ENCODE data around the gene GTF3C1.

The GTF3C1 gene

DNA sequence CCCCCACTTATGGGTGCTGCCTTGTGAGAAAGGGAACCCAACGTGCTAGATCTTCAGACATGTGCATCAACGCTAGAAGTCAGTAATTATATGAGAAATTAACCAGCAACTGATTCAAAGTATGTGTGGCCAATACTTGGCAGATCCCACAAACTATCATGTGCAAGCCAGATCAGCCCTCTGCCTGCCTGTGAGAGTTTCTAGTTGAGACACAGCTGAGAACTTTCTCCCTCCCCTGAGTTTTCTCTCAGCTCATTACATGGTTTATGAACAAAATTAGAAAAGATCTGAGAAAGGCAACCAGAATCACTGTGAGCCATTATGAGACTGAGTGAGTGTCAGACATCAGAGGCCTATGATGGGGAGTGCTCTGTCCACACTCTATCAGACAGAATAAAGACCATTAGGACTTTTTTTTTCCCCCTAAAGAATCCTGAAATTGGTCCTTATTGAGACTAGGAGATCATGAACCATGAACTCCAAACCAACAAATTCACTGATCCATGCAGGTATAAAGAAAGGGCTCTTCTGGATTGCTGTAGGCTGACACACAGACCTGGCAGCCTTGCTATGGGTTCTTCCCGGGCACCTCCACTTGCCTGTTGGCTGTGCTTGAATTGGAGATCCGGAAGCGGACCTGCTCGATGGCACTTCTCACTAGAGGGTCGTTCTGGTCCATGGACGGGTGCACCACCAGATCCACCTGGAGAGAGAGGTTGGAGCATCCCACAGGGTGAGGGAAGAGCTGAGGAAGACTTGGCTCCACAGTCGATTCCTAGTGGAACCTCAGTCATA is 51.5 kb downstream of the GTF3C1 start:
- FAIRE-seq (no peak), DNase-seq (ENCODE audit: extremely low spot score, insufficient read length, low read depth) (no peak)

DNA sequence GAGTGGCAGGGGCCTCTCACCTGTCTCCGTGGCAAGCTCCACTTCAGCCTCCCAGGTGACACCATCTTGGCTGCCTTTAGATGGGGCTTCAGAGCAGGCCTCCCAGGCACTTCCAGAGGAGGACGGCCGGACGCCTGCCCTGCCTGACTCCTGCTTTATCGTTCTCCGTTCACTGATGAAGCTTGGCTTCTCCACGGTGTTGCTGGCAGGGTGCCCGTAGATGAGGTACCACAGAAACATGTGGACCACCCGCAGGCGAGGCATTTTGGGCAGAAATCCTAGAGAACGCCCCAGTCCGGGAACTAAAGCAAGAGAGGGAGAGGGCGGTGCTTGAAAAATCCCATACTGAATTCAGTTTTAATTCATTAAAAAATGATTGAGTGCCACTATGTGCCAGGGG is 54.5 kb downstream of the GTF3C1 start:
- no peak for DNase-seq (ENCODE audit: extremely low spot score, insufficient read length, low read depth)
- no peak for FAIRE-seq

GRCh38 chr16:27492588-27492979 is 57.1 kb downstream of the GTF3C1 start:
- DNase-seq (ENCODE audit: extremely low spot score, insufficient read length, low read depth) = no peak
- FAIRE-seq = no peak

GRCh38 chr16:27491894-27492587 is 57.7 kb downstream of the GTF3C1 start:
- DNase-seq (ENCODE audit: extremely low spot score, insufficient read length, low read depth) (no peak), FAIRE-seq (no peak)

GRCh38 chr16:27489906-27490305 is 59.8 kb downstream of the GTF3C1 start:
- no peak for FAIRE-seq
- no peak for DNase-seq (ENCODE audit: extremely low spot score, insufficient read length, low read depth)

DNA sequence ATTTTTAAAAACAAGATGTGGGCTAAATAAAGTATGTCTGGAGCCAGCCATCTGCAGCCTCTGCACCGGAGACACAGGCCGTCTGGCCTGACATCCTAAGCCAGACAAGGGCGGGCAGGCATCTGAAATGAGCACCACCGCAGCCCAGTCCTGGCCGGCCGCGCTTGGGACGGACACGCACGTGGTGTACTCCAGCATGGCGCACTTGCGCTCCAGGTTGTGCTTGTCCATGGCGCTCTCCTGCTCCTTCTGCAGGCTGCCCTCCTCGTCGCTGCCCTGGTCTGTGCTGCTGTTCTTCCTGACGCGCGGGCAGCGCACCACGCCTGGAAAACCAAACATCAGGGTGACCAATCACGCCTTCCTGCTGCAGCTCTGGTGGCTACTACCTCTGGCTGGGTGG is 60.3 kb downstream of the GTF3C1 start:
- FAIRE-seq (no peak), DNase-seq (ENCODE audit: extremely low spot score, insufficient read length, low read depth) (no peak)

DNA sequence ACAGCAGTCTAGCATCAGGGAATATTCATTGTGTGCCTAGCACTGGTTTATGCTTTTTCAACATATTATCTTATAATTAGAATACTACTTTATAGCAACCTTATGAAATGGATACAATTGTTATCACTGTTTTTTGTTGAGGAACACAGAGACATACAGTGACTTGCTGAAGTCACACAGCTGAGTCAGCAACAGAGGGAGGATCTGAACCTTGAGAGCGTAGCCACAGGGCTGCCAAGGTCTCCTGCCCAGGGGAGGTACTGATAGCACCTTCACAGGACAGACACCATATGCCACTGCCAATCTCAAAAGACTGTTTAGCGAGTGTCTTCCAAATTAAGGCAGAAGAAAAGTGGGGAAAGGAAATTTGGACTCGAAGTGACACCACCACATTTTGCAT is 63.0 kb downstream of the GTF3C1 start:
- FAIRE-seq (no peak), DNase-seq (ENCODE audit: extremely low spot score, insufficient read length, low read depth) (no peak)

DNA sequence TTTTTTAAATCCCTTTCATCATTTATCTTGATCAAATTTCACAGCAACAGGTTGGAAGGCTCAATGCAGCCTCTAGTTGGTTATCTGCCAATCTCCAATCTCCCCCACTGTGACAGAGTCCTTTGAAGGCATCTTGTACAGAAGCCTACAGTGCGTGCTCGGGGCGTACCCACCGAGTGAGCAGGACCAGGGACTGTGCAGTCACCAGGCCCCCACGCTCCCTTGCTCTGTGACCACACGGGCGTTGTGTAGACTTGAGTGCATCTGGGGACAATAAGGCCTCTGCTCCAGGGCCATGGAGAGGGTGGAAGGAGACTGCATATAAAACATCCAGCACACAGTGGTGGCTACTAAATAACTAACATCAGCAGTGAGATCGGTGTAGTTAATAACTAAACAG is 63.4 kb downstream of the GTF3C1 start:
- DNase-seq (ENCODE audit: extremely low spot score, insufficient read length, low read depth) (no peak), FAIRE-seq (no peak)

DNA sequence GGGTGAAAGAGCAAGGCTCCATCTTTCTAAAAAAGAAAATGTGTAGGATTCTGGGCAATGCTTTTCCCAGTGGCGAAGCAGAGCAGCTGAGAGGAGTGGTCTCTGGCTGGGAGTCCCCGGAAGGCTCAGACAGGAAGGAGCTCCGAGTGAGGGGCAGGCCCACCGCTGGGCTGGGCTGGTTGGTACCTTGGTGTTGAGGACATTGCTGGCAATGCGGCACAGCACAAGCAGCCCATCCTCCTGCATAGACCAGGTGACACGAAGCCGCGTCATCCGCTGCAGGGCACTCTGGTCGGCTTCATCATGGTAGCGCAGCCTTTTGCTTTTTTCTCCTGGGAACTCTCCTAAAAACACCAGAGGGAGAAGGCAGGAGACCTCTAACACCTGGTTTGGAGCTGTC is 63.9 kb downstream of the GTF3C1 start:
- FAIRE-seq = no peak
- DNase-seq (ENCODE audit: extremely low spot score, insufficient read length, low read depth) = no peak

DNA sequence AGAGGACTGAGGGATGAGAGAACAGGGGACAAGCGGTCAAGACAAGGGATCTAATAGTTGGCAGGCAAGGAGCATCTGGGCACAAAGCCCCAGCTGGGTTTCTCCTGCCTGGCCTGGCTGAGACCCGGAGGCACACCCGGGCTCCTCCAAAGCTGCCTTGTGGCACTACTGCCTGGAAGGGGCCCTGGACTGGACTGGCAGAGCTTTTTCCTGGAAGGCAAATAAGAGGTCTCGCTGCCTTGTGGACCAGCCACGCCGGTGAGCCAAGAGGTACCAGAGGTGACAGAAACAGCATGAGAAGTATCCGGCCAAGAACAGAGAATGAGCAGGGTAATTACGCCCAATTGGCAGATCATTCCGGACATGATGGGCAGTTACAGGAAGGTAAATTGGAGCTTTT is 64.6 kb downstream of the GTF3C1 start:
- DNase-seq (ENCODE audit: extremely low spot score, insufficient read length, low read depth) (no peak), FAIRE-seq (no peak)

DNA sequence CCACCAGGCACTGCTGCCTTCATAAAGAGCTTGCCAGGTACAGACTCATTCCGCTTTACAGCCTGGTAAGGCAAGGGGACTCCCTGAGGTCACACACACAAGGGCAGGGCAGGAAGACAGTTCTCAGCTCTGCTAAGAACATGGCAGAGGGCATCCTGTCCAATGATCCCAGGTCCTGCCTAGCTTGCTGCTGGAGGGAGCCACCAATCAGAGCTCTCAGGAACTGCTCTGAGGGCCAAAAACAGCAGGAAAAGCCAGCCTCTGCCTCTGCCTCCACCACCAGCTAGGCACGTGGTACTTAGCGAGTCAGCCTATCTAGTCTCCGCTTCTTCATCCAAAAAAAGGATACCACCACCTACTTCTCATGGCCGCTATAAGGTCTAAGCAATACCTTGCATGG is 66.1 kb downstream of the GTF3C1 start:
- FAIRE-seq = no peak
- no peak for DNase-seq (ENCODE audit: extremely low spot score, insufficient read length, low read depth)

DNA sequence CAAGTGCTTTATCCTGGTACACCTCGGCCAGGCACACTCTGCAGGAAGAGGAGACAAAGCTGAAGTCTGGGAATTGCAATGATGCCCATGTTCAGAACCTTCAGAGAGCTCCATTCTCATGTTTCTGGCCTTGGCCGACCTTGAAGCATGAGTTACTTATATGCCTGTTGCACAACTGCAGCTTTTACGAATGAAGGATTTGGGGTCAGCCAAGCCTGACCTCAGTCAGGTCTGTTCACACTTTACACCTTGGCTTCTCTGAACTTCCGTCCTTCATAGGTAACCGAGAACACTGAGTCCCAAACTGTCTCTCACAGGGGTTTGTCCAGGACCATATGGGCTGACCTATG is 66.7 kb downstream of the GTF3C1 start:
- DNase-seq (ENCODE audit: extremely low spot score, insufficient read length, low read depth) (no peak), FAIRE-seq (no peak)

DNA sequence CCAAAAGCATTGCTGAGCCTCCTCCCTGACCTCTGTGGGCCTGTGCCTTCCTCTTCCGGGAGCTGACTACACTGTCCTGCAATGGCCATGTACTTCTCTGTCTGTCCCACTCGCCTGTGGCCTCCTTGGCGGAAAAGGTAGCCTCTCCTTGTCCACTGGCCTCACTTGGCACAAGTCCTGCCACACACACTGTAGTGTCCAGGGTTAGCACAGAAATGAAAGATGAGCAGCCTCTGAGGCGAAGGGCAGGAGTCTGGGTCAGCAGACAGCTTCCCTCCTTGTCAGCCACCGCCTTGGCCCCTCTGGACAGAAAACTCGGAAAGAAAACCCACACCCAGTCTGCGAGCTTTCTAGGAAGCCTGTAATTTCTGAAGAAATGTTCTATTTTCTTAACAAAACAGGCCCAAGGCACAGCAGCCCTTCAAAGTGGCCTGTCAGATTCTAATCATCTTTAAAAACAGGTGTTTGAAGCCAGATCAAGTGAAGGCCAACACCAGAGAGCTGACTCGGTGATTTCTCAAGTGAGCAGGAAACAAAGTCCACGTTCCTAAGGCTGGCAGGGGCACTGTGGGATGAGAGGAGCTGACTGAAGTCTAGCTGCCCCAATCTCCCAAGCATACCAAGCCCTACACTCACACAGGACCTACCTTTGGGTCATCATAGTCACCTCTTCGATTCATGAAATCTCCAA is 67.2 kb downstream of the GTF3C1 start:
- FAIRE-seq (no peak), DNase-seq (ENCODE audit: extremely low spot score, insufficient read length, low read depth) (no peak)

GRCh38 chr16:27481282-27481934 is 68.3 kb downstream of the GTF3C1 start:
- DNase-seq (ENCODE audit: extremely low spot score, insufficient read length, low read depth) = no peak
- no peak for FAIRE-seq

DNA sequence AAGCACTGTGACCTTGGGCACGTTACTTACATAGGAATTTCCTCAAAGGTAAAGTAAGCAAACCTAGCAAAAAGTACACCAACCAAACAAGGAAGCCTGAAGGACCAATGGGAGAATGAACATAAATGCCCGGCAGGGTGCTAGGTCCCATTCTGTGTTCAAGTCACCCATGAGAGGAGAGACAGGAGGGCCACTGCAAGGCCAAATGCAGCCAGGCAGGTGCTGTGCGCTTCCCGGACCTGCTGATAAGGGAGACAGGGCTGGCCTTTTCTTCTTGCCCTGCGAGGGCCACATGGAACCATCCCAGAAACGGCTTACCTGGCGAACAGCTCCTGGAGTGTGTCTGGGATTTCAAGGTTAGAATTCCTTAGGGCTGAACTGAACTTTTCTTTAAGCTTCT is 69.0 kb downstream of the GTF3C1 start:
- DNase-seq (ENCODE audit: extremely low spot score, insufficient read length, low read depth) (no peak), FAIRE-seq (no peak)

GRCh38 chr16:27476240-27476639 is 73.5 kb downstream of the GTF3C1 start:
- DNase-seq (ENCODE audit: extremely low spot score, insufficient read length, low read depth) (no peak), FAIRE-seq (no peak)

DNA sequence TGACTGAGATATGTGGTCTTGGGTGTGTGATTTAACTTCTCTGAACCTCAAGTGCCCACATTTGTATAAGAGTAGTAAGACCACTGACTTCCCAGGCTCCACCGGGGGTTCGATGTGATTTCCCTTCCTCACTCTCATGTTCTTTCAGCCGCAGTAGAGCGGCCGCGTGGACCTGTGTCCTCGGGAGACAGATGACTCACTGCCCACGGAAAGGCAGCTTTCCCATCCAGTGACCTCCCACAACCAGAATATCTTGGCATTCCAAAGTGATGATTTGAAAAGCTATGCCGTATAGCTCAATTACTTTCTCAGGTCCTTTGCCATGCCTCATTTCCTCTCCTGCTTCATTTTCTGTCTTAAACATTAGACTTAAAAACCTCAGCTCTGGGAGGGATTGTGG is 74.2 kb downstream of the GTF3C1 start:
- no peak for FAIRE-seq

GRCh38 chr16:27474921-27475320 is 74.8 kb downstream of the GTF3C1 start:
- FAIRE-seq = no peak
- DNase-seq (ENCODE audit: extremely low spot score, insufficient read length, low read depth) = no peak

More for the DNA sequence above, 74.2 kb downstream of the GTF3C1 start:
- no peak for DNase-seq (ENCODE audit: extremely low spot score, insufficient read length, low read depth)

DNA sequence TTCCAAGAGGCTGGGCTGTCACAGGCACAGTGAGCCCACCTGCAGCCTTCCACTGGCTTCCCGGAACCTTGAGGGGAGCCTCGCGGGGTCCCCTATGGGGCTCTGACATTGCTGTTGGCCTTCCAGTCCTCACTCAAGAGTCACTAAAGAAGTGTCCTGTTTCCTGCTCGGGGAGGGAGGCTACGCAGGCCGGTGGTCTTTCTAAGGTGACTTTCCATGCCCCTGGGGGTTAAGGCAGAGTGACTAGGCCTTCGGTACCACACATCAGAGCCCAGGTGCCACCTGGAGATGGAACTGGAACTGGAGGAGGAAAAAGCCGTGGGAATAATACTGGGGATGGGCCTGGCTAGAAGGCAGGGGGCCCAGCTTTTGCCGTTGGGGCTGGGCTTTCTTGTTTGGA is 75.7 kb downstream of the GTF3C1 start:
- DNase-seq (ENCODE audit: extremely low spot score, insufficient read length, low read depth) = no peak
- no peak for FAIRE-seq

DNA sequence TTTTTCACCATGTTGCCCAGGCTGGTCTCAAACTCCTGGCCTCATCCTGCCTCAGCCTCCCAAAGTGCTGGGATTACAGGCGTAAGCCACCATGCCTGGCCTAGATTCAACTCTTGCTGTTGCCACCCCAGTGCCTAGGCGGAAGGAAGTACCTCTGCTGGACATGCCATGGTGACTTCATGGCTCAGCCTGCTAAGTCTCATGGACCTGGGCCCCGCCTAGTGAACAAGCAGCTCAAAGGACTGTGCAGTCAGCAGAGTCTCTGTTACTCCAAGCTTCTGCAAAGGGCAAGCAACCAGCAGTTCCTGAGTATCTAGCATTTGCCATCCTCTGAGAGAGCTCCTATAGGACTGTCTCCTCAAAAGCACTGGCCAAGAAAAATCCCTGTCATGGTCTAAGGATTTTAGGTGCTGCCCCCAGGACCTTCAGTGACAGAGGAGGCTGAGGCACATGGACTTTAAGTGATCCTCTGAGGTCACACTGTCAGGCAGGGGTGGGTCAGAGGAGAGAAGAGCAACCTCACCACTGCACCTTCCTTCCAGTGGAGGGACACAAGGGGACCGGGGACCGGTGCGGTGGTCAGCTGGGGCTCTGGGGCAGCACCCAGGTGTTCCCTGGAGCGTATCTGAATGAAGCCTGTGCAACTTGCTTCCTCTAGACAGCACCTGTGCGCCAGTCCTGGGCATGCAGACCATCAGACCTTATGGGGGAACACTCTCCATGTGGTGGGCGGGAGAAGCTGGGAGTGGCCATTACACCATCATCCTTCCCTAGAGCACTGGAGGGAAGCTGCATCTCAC is 76.4 kb downstream of the GTF3C1 start:
- FAIRE-seq (no peak), DNase-seq (ENCODE audit: extremely low spot score, insufficient read length, low read depth) (no peak)

All from GM18507 (cell line).